Osteocyte (in vitro differentiated cells): ENCODE measurements around the gene EEF1G. TPM values are rescaled to one million over a fixed set of nuclear protein-coding genes. Genes with fewer than 3 reads are reported as not detected.
A peak's percentile ranks its signal among the peaks of the same experiment; 100 is the strongest.

Source experiments
- DNase-seq: peaks from one replicate; pipeline ENCODE4 v3.0.0; 2021; ENCODE audit warnings: mixed read lengths; ENCODE audit not compliant: unreplicated experiment; ENCODE audit errors: extremely low spot score
- H3K27ac Mint-ChIP-seq: one replicate; pipeline ENCODE4 v1.8.0; 2021; ENCODE audit warnings: mild to moderate bottlenecking, mixed read lengths; ENCODE audit not compliant: unreplicated experiment
- H3K27me3 Mint-ChIP-seq: one replicate; pipeline ENCODE4 v1.8.0; 2021; ENCODE audit warnings: mixed read lengths; ENCODE audit not compliant: unreplicated experiment
- H3K36me3 Mint-ChIP-seq: one replicate; pipeline ENCODE4 v1.8.0; 2021; ENCODE audit warnings: mixed read lengths; ENCODE audit not compliant: unreplicated experiment
- H3K4me1 Mint-ChIP-seq: one replicate; pipeline ENCODE4 v1.8.0; 2021; ENCODE audit warnings: mixed read lengths; ENCODE audit not compliant: unreplicated experiment
- H3K4me3 Mint-ChIP-seq: one replicate; pipeline ENCODE4 v1.8.0; 2021; ENCODE audit warnings: mild to moderate bottlenecking, moderate library complexity, mixed read lengths; ENCODE audit not compliant: unreplicated experiment
- H3K9me3 Mint-ChIP-seq: one replicate; pipeline ENCODE4 v1.8.0; 2021; ENCODE audit warnings: mixed read lengths; ENCODE audit not compliant: unreplicated experiment
- total RNA-seq: library from RNA; stranded (reverse); gene quantifications from 2 replicates; pipeline ENCODE4 v1.2.1, GENCODE V29; 2021
- TF ChIP-seq, protein P1 (sequence below): fragments of 200-600 bp; sonication (generic); IDR thresholded peaks from 2 replicates; pipeline ENCODE4 v1.5.0; 2021; ENCODE audit warnings: antibody characterized with exemption, mild to moderate bottlenecking, moderate library complexity

The EEF1G gene
- total RNA-seq, 1 donor from 2014 or later = 1,404 TPM

DNA sequence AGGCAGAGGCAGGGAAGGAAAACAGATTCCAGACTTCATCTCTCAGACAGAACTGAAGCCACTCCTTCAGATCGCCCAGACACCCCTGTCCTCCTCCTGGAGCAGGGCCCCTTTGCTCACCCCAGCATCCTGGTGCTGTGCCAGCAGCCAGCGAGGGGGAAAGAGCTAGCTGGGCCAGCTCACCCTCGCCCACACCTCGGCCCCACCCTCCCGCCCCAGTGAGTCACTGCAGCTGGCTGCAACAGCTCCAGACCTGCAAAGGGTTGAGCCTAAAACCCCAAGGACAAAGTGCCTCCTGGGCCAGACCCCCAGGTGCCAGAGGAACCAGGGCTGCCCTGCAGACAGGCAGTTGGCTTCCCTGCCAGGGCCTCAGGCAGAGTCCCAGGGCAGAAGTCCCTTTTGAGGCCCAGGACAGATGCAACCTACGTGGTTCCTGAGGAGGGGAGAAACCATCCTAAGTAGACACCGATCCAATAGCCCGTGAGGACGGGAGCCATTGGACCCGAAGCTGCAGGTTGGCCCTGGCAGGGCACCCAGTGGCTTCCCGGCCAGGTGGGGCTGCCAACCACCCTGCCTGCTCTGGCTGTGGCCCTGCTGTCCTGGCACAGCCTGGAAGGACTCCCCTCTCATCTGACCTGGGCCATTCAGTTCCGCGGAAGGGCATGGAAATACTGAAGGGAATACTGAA lies 34.3 kb downstream of the EEF1G start:
- peak; percentile 92 for DNase-seq
- no peaks in the 10 kb centered on the region for H3K9me3 Mint-ChIP-seq
- TF ChIP-seq, protein P1, sequence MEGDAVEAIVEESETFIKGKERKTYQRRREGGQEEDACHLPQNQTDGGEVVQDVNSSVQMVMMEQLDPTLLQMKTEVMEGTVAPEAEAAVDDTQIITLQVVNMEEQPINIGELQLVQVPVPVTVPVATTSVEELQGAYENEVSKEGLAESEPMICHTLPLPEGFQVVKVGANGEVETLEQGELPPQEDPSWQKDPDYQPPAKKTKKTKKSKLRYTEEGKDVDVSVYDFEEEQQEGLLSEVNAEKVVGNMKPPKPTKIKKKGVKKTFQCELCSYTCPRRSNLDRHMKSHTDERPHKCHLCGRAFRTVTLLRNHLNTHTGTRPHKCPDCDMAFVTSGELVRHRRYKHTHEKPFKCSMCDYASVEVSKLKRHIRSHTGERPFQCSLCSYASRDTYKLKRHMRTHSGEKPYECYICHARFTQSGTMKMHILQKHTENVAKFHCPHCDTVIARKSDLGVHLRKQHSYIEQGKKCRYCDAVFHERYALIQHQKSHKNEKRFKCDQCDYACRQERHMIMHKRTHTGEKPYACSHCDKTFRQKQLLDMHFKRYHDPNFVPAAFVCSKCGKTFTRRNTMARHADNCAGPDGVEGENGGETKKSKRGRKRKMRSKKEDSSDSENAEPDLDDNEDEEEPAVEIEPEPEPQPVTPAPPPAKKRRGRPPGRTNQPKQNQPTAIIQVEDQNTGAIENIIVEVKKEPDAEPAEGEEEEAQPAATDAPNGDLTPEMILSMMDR = no peak
- no peaks in the 10 kb centered on the region for H3K27me3 Mint-ChIP-seq
- H3K36me3 Mint-ChIP-seq = peaks cover 11% of the 10 kb centered on the region
- H3K27ac Mint-ChIP-seq = peak overlapping the region; percentile 79
- peaks cover 80% of the 10 kb centered on the region for H3K4me1 Mint-ChIP-seq
- H3K4me3 Mint-ChIP-seq = peak overlapping the region; percentile 62

DNA sequence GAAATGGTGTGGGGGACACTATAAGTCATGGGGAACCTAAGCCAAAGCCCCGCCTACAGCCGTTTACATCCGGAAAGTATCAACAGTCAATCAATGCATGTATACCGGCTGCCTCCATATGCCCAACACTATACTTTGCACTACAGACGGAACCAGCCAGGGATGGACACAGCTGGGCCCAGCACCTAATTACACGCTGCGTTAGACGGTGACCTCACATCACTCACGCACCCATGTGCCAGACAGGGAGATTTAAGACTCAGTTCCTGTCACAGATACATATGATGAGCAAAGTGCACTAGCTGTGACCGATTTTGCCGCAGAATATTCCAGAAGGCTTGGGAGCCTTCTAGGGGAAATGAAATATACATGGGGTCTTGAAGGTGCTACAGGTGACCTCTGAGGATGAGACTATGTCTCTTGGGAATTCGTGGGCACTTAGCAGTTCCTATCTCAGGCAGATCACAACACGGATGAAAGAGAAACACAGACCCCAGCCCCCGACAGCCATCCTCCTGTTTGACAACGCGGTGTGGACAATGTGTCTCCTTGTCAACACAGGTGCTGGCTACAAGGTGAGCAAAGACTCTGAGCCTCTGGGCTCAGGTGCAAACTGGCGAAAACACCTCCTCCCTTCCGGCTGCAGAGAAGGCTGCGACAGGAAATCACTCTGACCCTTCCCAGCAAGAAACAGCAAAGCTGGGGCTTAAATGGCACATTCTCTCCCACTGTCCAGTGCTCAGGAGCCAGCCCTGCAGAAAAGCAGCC lies 35.0 kb downstream of the EEF1G start:
- Mint-ChIP-seq H3K27ac (peak overlapping the region; percentile 79), H3K36me3 (peaks cover 19% of the 10 kb centered on the region), H3K4me3 (peak overlapping the region; percentile 62), H3K4me1 (peaks cover 75% of the 10 kb centered on the region), H3K27me3 (no peaks in the 10 kb centered on the region), H3K9me3 (no peaks in the 10 kb centered on the region)
- no peak for DNase-seq
- TF ChIP-seq, protein P1 = no peak

DNA sequence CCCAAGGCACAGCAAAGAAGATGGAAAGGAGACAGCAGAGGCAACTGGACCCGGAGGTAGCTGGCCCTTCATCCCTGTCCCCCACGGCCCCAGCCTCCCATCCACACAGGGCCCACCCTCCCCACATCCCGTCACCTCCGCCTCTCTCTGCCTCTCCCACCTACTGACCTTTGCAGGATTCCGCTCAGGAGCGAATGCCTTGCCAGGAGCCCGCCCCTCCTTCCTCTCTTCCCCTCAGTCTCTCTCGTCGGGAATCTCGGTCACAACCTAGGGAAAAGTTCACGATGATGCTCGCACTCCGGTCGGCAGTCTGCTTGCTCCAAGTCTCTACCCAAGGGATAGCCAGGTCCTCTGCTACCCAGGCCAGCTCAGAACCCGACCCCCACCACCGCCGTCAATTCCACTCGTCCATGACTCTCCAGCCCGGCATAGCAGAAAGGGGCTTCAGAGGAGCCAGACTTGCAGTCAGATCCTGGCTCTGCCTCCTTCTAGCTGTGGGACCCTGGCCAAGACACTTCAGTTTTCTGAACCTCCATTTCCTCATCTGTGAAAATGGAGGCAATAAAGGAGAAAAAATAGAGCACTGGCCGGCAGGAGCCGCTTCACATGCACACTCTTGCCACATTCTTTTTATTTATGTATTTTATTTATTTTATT lies 37.3 kb downstream of the EEF1G start:
- Mint-ChIP-seq H3K4me3 (no peak overlapping the region), H3K4me1 (peaks cover 53% of the 10 kb centered on the region), H3K27ac (peak overlapping the region; percentile 34), H3K36me3 (peaks cover 40% of the 10 kb centered on the region), H3K9me3 (no peaks in the 10 kb centered on the region), H3K27me3 (no peaks in the 10 kb centered on the region)
- TF ChIP-seq, protein P1 = no peak
- DNase-seq = no peak

DNA sequence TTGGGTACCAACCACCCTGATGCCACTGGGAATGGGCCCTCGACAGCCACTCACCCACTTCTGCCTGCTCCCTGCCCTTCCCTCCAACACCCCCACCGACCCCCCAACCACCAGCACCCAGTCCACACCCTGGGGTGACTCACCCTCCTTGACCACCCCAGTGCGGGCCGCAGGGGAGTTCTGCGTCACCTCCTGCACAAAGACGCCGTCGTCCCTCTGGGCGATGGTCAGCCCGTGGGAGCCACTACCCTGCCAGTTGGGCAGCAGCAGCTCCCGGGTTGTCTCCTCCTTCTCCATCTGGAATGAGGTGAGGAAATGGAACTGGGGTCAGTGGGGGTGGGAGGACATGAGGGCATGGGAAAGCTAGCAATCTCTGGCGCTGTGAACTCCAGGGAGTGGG lies 37.9 kb downstream of the EEF1G start:
- Mint-ChIP-seq H3K27ac (peak overlapping the region; percentile 34), H3K9me3 (no peaks in the 10 kb centered on the region), H3K4me3 (no peak overlapping the region), H3K36me3 (peaks cover 46% of the 10 kb centered on the region), H3K4me1 (peaks cover 47% of the 10 kb centered on the region), H3K27me3 (no peaks in the 10 kb centered on the region)
- DNase-seq = no peak
- TF ChIP-seq, protein P1 = no peak
